GM21390 (cell line): ENCODE measurements around the gene HIPK3.

ENCODE experiments used
- ATAC-seq: cut with Tn5 transposase; IDR thresholded peaks from one replicate; pipeline ENCODE4 v1.9.1; 2021; ENCODE audit not compliant: unreplicated experiment

HIPK3 gene

GRCh38 chr11:33388793-33389525, 131.8 kb downstream of the HIPK3 start:
- no peak for ATAC-seq

DNA sequence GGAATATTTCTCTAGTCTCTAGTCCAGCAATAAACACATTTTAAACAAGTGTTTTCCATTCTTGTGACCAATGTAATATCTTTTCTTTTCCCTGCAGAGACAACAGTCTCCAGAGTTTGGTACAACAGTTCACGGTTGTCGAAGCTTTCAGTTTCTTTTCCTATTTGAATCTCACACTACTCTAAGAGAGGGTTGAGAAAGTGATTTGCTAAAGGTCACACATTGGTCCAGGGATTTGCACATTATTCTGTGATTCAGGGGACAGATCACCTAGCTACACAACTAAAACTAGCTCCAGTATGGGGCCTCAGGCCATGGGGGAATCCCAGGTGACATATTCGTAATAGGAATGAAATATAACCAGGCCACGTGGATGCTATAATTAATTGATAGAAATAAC, 132.5 kb downstream of the HIPK3 start:
- ATAC-seq: peak; percentile 63

DNA sequence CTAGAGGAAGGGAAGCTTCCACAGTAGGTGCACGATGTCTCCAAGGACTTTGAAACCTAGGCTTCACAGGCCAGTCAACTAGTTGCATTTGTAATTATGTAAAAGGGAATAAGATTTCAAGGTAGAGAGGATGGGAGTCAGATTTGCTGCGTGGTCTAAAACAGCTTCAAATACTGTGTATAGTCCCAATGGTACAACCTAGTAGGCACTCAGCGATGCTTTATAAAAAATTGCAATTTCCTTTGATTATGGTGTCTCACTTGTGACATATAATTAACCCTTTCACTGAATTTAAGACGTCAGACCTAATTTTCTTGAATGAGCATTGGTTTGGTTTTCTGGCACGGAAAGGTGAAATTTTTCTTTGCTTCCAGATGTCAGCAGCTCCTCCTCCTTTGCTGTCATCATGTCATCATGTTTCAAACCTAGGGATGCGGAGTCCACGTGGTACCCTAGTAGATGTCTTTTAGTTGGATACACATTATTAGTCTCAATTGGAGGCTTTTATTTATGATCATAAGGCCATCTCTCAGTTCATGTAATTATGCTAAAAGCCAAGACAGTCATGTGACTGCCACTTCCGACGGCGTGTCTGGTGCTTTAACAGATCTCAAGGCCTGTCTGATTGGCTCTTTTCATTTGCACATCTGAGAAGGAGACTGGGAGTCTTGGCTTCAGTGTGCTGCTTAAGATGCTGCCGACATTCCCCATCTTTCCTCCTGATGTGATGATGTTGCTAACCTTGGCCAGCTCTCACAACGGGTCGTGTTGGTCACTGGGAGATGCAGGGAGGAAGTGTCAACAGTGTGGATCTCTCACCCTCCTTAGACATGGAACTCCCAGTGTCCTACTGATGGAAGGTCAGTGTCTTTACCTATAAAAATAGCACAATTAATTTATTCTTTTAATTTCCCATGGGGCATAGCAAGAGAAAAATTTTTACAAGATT, 134.0 kb downstream of the HIPK3 start:
- ATAC-seq: no peak

- ATAC-seq: no peak
These were observed 134.7 kb downstream of the HIPK3 start for GRCh38 chr11:33391893-33392251.

DNA sequence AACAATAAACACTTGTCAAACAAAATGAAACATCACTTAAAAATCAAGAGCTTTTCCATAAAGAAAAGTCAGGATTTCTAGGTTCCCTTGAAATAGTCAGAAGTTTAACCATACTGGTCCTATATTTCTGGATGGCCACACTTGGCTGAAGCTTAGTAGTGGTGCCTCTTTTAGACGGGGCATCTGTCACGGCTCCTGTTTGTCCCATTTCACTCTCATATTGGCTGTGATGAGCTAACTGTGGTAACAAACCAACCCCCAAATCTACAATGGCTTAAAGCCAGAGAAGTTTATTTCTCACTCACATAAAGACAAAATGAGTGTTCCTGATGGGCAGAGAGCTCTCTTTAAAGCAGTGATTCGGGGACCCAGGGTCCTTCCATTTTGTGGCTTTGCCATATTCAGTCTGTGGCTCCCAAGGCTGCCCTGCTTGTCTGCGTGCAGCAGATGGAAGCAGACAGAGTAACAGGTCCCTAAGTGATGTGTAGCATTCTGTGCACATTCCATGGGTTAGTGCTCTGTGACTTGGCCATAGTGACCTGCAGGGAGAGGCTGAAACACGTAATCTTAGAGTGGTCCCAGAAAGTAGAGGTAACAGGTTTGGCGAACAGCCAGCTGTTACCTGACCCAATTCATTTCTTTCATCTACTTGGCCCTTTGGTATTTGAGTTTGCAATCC, 137.4 kb downstream of the HIPK3 start:
- ATAC-seq: no peak

DNA sequence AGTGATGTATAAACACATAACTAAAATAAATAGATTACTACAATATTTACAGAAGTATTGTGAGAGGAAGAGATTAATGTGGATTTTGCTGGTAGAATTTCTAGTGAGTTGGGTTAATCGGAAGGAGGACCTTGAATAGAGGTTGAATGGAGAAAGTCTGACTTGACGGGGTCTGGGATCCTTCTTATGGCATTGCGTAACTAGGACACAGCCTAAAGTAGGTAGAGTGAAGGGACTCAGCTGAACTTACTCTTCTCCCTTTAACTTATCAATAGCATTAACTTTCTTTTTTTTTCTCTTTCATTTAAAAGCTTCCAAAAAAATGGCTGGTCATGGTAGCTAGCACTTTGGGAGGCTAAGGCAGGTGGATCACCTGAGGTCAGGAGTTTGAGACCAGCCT, 139.2 kb downstream of the HIPK3 start:
- no peak for ATAC-seq

GRCh38 chr11:33399421-33399820, 142.2 kb downstream of the HIPK3 start:
- ATAC-seq: no peak

- ATAC-seq: no peak
These were observed 144.9 kb downstream of the HIPK3 start for GRCh38 chr11:33402066-33402465.

GRCh38 chr11:33403344-33403743, 146.2 kb downstream of the HIPK3 start:
- no peak for ATAC-seq

DNA sequence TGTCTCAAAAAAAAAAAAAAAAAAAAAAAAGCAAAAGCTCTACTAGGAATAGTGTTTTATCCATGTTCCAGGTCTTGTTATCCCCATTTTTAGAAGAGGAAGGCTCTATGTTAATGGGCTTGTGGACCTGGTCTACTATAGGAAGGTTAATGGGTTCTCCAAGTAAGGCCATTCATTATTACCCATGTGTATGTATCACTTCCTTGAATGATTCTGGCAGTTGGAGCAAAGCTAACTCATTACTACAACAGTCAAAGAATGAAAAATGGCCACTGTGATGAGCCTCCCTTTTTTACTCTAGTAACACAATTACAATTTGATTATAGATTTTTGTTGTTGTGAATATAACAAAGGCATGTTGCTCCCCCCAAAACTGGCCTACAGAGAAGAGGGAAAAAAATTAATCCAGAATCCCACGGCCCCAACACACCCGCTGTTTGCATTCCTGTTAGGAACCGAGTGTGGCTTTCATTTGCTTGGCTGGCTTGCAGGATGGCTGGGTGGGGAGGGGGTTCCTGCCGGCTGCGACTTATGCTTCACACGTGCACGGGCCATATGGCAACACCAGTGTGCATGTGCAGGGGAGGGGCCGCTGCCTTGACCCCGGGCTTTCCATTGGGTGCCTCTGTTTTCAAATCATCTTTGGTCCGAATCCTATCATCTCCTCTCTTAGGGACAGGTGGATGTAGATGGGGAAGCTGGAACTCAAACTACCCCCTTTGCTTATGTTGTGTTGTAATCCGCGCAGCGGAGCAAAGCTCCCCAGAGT, 148.8 kb downstream of the HIPK3 start:
- no peak for ATAC-seq
